Neural cell (in vitro differentiated cells): ENCODE measurements around the gene SND1.

Experiments used
- CTCF ChIP-seq: fragments of 450-650 bp; IDR thresholded peaks from 2 replicates; pipeline ENCODE4 v1.5.1; 2014; ENCODE audit warnings: antibody characterized with exemption, mild to moderate bottlenecking, moderate library complexity; ENCODE audit not compliant: poor library complexity, severe bottlenecking
- EP300 ChIP-seq: fragments of 450-650 bp; conservative IDR thresholded peaks from 2 replicates; pipeline ENCODE4 v1.6.1; 2014; ENCODE audit warnings: antibody characterized with exemption, mild to moderate bottlenecking, moderate library complexity; ENCODE audit not compliant: poor library complexity, severe bottlenecking
- EZH2 ChIP-seq: fragments of 200-600, 300-800 bp; shearing (Covaris generic), sonication (generic); IDR thresholded peaks from 2 replicates; pipeline ENCODE4 v1.6.1; 2014; ENCODE audit warnings: antibody characterized with exemption, low read length, borderline replicate concordance, mild to moderate bottlenecking; ENCODE audit not compliant: insufficient read depth, poor library complexity, severe bottlenecking
- MXI1 ChIP-seq: fragments of 450-650 bp; conservative IDR thresholded peaks from 2 replicates; pipeline ENCODE4 v1.6.1; 2014; ENCODE audit warnings: antibody characterized with exemption, mild to moderate bottlenecking; ENCODE audit not compliant: poor library complexity, severe bottlenecking
- POLR2AphosphoS5 ChIP-seq: IDR thresholded peaks from 2 replicates; pipeline ENCODE4 v1.6.1; 2012
- RAD21 ChIP-seq: fragments of 450-650 bp; conservative IDR thresholded peaks from 2 replicates; pipeline ENCODE4 v1.6.1; 2014; ENCODE audit warnings: antibody characterized with exemption, mild to moderate bottlenecking, moderate library complexity
- REST ChIP-seq: IDR thresholded peaks from 2 replicates; pipeline ENCODE4 v1.6.1; 2012; ENCODE audit warnings: borderline replicate concordance
- SMC3 ChIP-seq: fragments of 450-650 bp; conservative IDR thresholded peaks from 2 replicates; pipeline ENCODE4 v1.6.1; 2014; ENCODE audit warnings: antibody characterized with exemption, mild to moderate bottlenecking, moderate library complexity; ENCODE audit not compliant: poor library complexity
- TAF1 ChIP-seq: IDR thresholded peaks from 2 replicates; pipeline ENCODE4 v1.6.1; 2012; ENCODE audit warnings: low read depth

GRCh38 chr7:127946847-127947246 lies 294.9 kb downstream of the SND1 start:
- no peak for TF ChIP-seq CTCF
- no peak for TF ChIP-seq POLR2AphosphoS5
- TF ChIP-seq RAD21, result no peak
- TF ChIP-seq MXI1, result no peak
- no peak for TF ChIP-seq SMC3
- TF ChIP-seq TAF1, result no peak
- no peak for TF ChIP-seq EZH2
- TF ChIP-seq EP300, result no peak
- TF ChIP-seq REST, result no peak
